IPS-18a (cell line): ENCODE measurements around the gene REEP2.
"Not testable (repeated sequence)": the region's sequence is repeated elsewhere in the genome, so short reads cannot be mapped to it uniquely, and the experiment has no call there.

Experiments
- H3K27ac ChIP-seq: one replicate; pipeline ENCODE4 v1.5.1; 2013; ENCODE audit warnings: low read length
- H3K27me3 ChIP-seq: one replicate; pipeline ENCODE4 v1.6.1; 2013; ENCODE audit warnings: mild to moderate bottlenecking, low read length; ENCODE audit not compliant: control insufficient read depth, insufficient read depth
- H3K36me3 ChIP-seq: one replicate; pipeline ENCODE4 v1.6.1; 2013; ENCODE audit warnings: low read depth, low read length; ENCODE audit not compliant: control insufficient read depth
- H3K4me1 ChIP-seq: one replicate; pipeline ENCODE4 v1.6.1; 2013; ENCODE audit warnings: low read depth, low read length; ENCODE audit not compliant: control insufficient read depth
- H3K4me3 ChIP-seq: one replicate; pipeline ENCODE4 v1.5.1; 2013; ENCODE audit warnings: low read length
- H3K9ac ChIP-seq: one replicate; pipeline ENCODE4 v1.6.1; 2013; ENCODE audit warnings: mild to moderate bottlenecking, low read length, moderate library complexity
- H3K9me3 ChIP-seq: one replicate; pipeline ENCODE4 v1.6.1; 2013; ENCODE audit warnings: low read depth, low read length; ENCODE audit not compliant: control insufficient read depth

REEP2 gene

GRCh38 chr5:138469540-138470321, 30.9 kb downstream of the REEP2 start:
- Histone ChIP-seq H3K4me1 (no peaks in the 10 kb centered on the region), H3K27ac (no peak overlapping the region), H3K36me3 (peaks cover 15% of the 10 kb centered on the region), H3K9ac (no peak overlapping the region), H3K9me3 (no peaks in the 10 kb centered on the region), H3K27me3 (peaks cover 18% of the 10 kb centered on the region), H3K4me3 (no peak overlapping the region)

- H3K27ac ChIP-seq: no peak overlapping the region
- no peaks in the 10 kb centered on the region for H3K9me3 ChIP-seq
- H3K36me3 ChIP-seq: peaks cover 15% of the 10 kb centered on the region
- H3K27me3 ChIP-seq: peaks cover 18% of the 10 kb centered on the region
- no peaks in the 10 kb centered on the region for H3K4me1 ChIP-seq
- H3K4me3 ChIP-seq: no peak overlapping the region
- H3K9ac ChIP-seq: no peak overlapping the region
These were observed 31.6 kb downstream of the REEP2 start for GRCh38 chr5:138470322-138471051.

- Histone ChIP-seq H3K27me3 (peaks cover 13% of the 10 kb centered on the region), H3K27ac (no peak overlapping the region), H3K9ac (no peak overlapping the region), H3K4me3 (no peak overlapping the region), H3K4me1 (no peaks in the 10 kb centered on the region), H3K36me3 (peaks cover 15% of the 10 kb centered on the region), H3K9me3 (no peaks in the 10 kb centered on the region)
These were observed 32.1 kb downstream of the REEP2 start for GRCh38 chr5:138471052-138471361.

GRCh38 chr5:138472353-138472752, 33.5 kb downstream of the REEP2 start:
- H3K36me3 ChIP-seq: peaks cover 14% of the 10 kb centered on the region
- H3K4me1 ChIP-seq: no peaks in the 10 kb centered on the region
- H3K9me3 ChIP-seq: no peaks in the 10 kb centered on the region
- H3K27ac ChIP-seq: no peak overlapping the region
- H3K27me3 ChIP-seq: no peaks in the 10 kb centered on the region
- no peak overlapping the region for H3K4me3 ChIP-seq
- H3K9ac ChIP-seq: no peak overlapping the region

- not testable (repeated sequence) for H3K9ac ChIP-seq, H3K4me3 ChIP-seq, H3K4me1 ChIP-seq, H3K36me3 ChIP-seq, H3K27ac ChIP-seq, H3K27me3 ChIP-seq, H3K9me3 ChIP-seq
These were observed 34.3 kb downstream of the REEP2 start for GRCh38 chr5:138473151-138473550.

GRCh38 chr5:138476918-138477317, 38.1 kb downstream of the REEP2 start:
- Histone ChIP-seq H3K27ac (no peak overlapping the region), H3K9ac (no peak overlapping the region)

GRCh38 chr5:138482638-138483037, 43.8 kb downstream of the REEP2 start:
- H3K4me1 ChIP-seq: peaks cover 4% of the 10 kb centered on the region
- no peaks in the 10 kb centered on the region for H3K36me3 ChIP-seq
- H3K27ac ChIP-seq: no peak overlapping the region
- H3K9ac ChIP-seq: no peak overlapping the region
- no peaks in the 10 kb centered on the region for H3K27me3 ChIP-seq
- H3K4me3 ChIP-seq: no peak overlapping the region
- no peaks in the 10 kb centered on the region for H3K9me3 ChIP-seq

More at GRCh38 chr5:138476918-138477317, 38.1 kb downstream of the REEP2 start:
- no peaks in the 10 kb centered on the region for H3K9me3 ChIP-seq
- H3K4me3 ChIP-seq: no peak overlapping the region
- H3K4me1 ChIP-seq: no peaks in the 10 kb centered on the region
- H3K36me3 ChIP-seq: no peaks in the 10 kb centered on the region
- H3K27me3 ChIP-seq: no peaks in the 10 kb centered on the region

- no peaks in the 10 kb centered on the region for H3K36me3 ChIP-seq
- H3K27ac ChIP-seq: no peak overlapping the region
- no peak overlapping the region for H3K9ac ChIP-seq
- no peaks in the 10 kb centered on the region for H3K9me3 ChIP-seq
- H3K4me1 ChIP-seq: peaks cover 16% of the 10 kb centered on the region
- H3K27me3 ChIP-seq: peaks cover 23% of the 10 kb centered on the region
- no peak overlapping the region for H3K4me3 ChIP-seq
These were observed 49.7 kb downstream of the REEP2 start for GRCh38 chr5:138488481-138488945.

- H3K27me3 ChIP-seq: peaks cover 23% of the 10 kb centered on the region
- H3K4me1 ChIP-seq: peaks cover 16% of the 10 kb centered on the region
- H3K36me3 ChIP-seq: no peaks in the 10 kb centered on the region
- H3K27ac ChIP-seq: no peak overlapping the region
- no peak overlapping the region for H3K9ac ChIP-seq
- H3K9me3 ChIP-seq: no peaks in the 10 kb centered on the region
- no peak overlapping the region for H3K4me3 ChIP-seq
These were observed 50.8 kb downstream of the REEP2 start for GRCh38 chr5:138489683-138490061.

- peaks cover 16% of the 10 kb centered on the region for H3K4me1 ChIP-seq
- H3K9me3 ChIP-seq: no peaks in the 10 kb centered on the region
- no peaks in the 10 kb centered on the region for H3K36me3 ChIP-seq
- H3K27ac ChIP-seq: no peak overlapping the region
- H3K9ac ChIP-seq: no peak overlapping the region
- H3K27me3 ChIP-seq: peaks cover 23% of the 10 kb centered on the region
- no peak overlapping the region for H3K4me3 ChIP-seq
These were observed 51.9 kb downstream of the REEP2 start for GRCh38 chr5:138490648-138491283.

- peak overlapping the region; percentile 53 for H3K9ac ChIP-seq
- no peak overlapping the region for H3K27ac ChIP-seq
- H3K9me3 ChIP-seq: no peaks in the 10 kb centered on the region
- peaks cover 23% of the 10 kb centered on the region for H3K27me3 ChIP-seq
- H3K4me3 ChIP-seq: peak overlapping the region; percentile 63
- H3K36me3 ChIP-seq: no peaks in the 10 kb centered on the region
- H3K4me1 ChIP-seq: peaks cover 16% of the 10 kb centered on the region
These were observed 52.4 kb downstream of the REEP2 start for GRCh38 chr5:138491284-138491648.
